ENCODE data around the gene COL10A1.

DNA sequence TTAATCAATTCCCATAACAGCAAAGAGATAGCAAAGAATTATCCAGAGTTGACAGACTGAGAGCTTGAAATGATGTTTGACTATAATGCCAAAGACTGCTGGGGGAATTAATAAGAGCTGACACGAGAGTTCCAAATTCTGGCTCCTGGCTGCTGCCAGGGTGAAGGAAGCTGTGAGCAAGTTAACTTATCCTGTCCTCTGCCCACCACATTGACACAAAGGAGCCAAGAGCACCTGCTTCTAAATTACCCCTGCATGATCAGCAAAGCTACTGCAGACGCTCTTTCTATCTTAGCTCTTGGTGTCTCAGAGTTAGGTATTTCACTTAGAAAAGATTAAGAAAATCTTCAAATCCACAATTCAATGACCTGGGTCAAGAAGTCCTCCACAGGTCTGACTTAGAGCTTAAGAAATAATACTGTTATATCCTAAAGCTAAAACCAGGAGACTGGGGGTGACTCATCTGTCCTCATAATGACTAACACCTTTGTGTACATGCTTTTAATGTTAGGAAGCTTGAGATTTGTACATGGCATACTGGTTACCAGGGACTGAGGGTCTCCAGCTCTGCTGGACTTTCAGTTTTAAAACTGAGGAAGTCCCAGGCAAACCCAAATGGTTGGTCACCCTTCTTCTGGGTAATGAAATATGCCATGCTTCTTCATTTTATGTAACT is 52.0 kb downstream of the COL10A1 start:
- TF ChIP-seq, protein P1, sequence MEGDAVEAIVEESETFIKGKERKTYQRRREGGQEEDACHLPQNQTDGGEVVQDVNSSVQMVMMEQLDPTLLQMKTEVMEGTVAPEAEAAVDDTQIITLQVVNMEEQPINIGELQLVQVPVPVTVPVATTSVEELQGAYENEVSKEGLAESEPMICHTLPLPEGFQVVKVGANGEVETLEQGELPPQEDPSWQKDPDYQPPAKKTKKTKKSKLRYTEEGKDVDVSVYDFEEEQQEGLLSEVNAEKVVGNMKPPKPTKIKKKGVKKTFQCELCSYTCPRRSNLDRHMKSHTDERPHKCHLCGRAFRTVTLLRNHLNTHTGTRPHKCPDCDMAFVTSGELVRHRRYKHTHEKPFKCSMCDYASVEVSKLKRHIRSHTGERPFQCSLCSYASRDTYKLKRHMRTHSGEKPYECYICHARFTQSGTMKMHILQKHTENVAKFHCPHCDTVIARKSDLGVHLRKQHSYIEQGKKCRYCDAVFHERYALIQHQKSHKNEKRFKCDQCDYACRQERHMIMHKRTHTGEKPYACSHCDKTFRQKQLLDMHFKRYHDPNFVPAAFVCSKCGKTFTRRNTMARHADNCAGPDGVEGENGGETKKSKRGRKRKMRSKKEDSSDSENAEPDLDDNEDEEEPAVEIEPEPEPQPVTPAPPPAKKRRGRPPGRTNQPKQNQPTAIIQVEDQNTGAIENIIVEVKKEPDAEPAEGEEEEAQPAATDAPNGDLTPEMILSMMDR (IDR thresholded peaks at IDR 0.05), result no peak
- TF ChIP-seq EZH2 (IDR thresholded peaks at IDR 0.05), result no peak

All from neural progenitor cell (in vitro differentiated cells).